GM12891 (cell line): ENCODE data around the gene MRPL20.

ENCODE experiments used
- PAX5 ChIP-seq: IDR thresholded peaks from 2 replicates; pipeline ENCODE4 v1.6.1; 2011; ENCODE audit warnings: low read length, moderate library complexity, mild to moderate bottlenecking; ENCODE audit not compliant: insufficient read depth, severe bottlenecking
- POLR2A ChIP-seq: IDR thresholded peaks from 2 replicates; pipeline ENCODE4 v1.6.1; 2011; ENCODE audit warnings: low read depth, low read length, control low read depth
- POLR2AphosphoS5 ChIP-seq: IDR thresholded peaks from 2 replicates; pipeline ENCODE4 v1.6.1; 2011; ENCODE audit warnings: low read depth, low read length, control low read depth
- POU2F2 ChIP-seq: IDR thresholded peaks from 2 replicates; pipeline ENCODE4 v1.6.1; 2011; ENCODE audit warnings: low read depth, mild to moderate bottlenecking, control low read depth, low read length, moderate library complexity
- SPI1 ChIP-seq: IDR thresholded peaks from 2 replicates; pipeline ENCODE4 v1.6.1; 2011; ENCODE audit warnings: low read depth, low read length, control low read depth
- TAF1 ChIP-seq: IDR thresholded peaks from 2 replicates; pipeline ENCODE4 v1.6.1; 2011; ENCODE audit warnings: low read depth, low read length, control low read depth

DNA sequence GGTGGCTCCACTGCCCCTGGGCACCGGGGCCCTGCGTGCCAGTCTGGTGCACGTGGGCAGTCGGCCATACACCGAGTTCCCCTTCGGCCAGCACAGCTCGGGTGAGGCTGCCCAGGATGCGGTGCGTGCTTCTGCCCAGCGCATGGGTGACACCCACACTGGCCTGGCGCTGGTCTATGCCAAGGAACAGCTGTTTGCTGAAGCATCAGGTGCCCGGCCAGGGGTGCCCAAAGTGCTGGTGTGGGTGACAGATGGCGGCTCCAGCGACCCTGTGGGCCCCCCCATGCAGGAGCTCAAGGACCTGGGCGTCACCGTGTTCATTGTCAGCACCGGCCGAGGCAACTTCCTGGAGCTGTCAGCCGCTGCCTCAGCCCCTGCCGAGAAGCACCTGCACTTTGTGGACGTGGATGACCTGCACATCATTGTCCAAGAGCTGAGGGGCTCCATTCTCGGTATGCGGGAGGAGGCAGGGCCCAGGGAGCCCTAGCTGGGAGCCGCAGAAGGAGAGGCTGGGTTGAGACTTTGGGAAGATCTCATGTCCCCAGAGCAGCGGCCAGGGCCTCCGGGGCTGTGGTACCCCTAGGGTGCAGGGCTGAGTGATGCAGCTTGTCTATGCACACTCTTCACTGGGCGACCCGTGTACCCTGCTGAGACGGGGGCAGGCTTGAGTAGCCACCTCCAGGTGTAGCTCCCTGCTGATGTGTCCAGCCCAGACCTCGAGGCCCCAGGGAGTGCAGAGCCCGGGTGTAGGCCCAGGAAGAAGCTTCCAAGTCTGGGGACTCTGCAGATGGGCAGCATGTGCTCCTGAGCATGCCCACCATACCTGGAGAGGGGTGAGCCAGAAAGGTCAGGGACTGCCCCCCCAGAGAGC, 30.2 kb upstream of the MRPL20 start:
- TF ChIP-seq POLR2A: no peak
- no peak for TF ChIP-seq PAX5
- TF ChIP-seq POLR2AphosphoS5: no peak
- no peak for TF ChIP-seq SPI1
- TF ChIP-seq TAF1: no peak
- no peak for TF ChIP-seq POU2F2
